GM21786 (cell line): ENCODE results near the gene TXNDC8.
A peak's percentile ranks its signal among the peaks of the same experiment; 100 is the strongest.
"Not testable (repeated sequence)": the region's sequence is repeated elsewhere in the genome, so short reads cannot be mapped to it uniquely, and the experiment has no call there.

ENCODE experiments used
- ATAC-seq: cut with Tn5 transposase; IDR thresholded peaks from one replicate; pipeline ENCODE4 v1.9.1; 2021; ENCODE audit not compliant: unreplicated experiment

The TXNDC8 gene

GRCh38 chr9:110337727-110338126, at the start of gene TXNDC8:
Gene TXNDC8 (minus strand): TSS chr9:110337863.
- ATAC-seq: no peak

GRCh38 chr9:110383491-110383890, 45.8 kb upstream of the TXNDC8 start:
- no peak for ATAC-seq

GRCh38 chr9:110382731-110383130, 45.1 kb upstream of the TXNDC8 start:
- ATAC-seq: no peak

GRCh38 chr9:110371411-110372007, 33.8 kb upstream of the TXNDC8 start:
- ATAC-seq: no peak

- no peak for ATAC-seq
Measured at GRCh38 chr9:110370315-110370714, 32.7 kb upstream of the TXNDC8 start.

GRCh38 chr9:110364451-110364850, 26.8 kb upstream of the TXNDC8 start:
- ATAC-seq: no peak

- ATAC-seq: not testable (repeated sequence)
Measured at GRCh38 chr9:110358992-110359391, 21.3 kb upstream of the TXNDC8 start.

- ATAC-seq: no peak
Measured at GRCh38 chr9:110357505-110357904, 19.8 kb upstream of the TXNDC8 start.

- ATAC-seq: no peak
Measured at GRCh38 chr9:110356639-110357395, 19.2 kb upstream of the TXNDC8 start.

- ATAC-seq: no peak
Measured at GRCh38 chr9:110355911-110356310, 18.2 kb upstream of the TXNDC8 start.

GRCh38 chr9:110351009-110351467, 13.4 kb upstream of the TXNDC8 start:
- no peak for ATAC-seq

GRCh38 chr9:110346325-110346724, 8.7 kb upstream of the TXNDC8 start:
- ATAC-seq: no peak

- ATAC-seq: no peak
Measured at GRCh38 chr9:110344821-110345220, 7.2 kb upstream of the TXNDC8 start.

GRCh38 chr9:110343551-110343950, 5.9 kb upstream of the TXNDC8 start:
- ATAC-seq: no peak

GRCh38 chr9:110340306-110340705, 2.6 kb upstream of the TXNDC8 start:
- no peak for ATAC-seq

- ATAC-seq: no peak
Measured at GRCh38 chr9:110338143-110338542, 480 bp upstream of the TXNDC8 start.

GRCh38 chr9:110336363-110336762, 1.3 kb downstream of the TXNDC8 start:
- ATAC-seq: no peak

- ATAC-seq: no peak
Measured at GRCh38 chr9:110334871-110335270, 2.8 kb downstream of the TXNDC8 start.

GRCh38 chr9:110334183-110334582, 3.5 kb downstream of the TXNDC8 start:
- ATAC-seq: peak; percentile 85

- no peak for ATAC-seq
Measured at GRCh38 chr9:110332766-110333165, 4.9 kb downstream of the TXNDC8 start.

- no peak for ATAC-seq
Measured at GRCh38 chr9:110330484-110331105, 7.1 kb downstream of the TXNDC8 start.

- no peak for ATAC-seq
Measured at GRCh38 chr9:110329639-110330230, 7.9 kb downstream of the TXNDC8 start.
